Measurements from ENCODE around the gene ZNF639. TPM values are rescaled to one million over a fixed set of nuclear protein-coding genes. Genes with fewer than 3 reads are reported as not detected.

Gene ZNF639
- total RNA-seq, 1 experiment from 2014 or later: 28.6 TPM

DNA sequence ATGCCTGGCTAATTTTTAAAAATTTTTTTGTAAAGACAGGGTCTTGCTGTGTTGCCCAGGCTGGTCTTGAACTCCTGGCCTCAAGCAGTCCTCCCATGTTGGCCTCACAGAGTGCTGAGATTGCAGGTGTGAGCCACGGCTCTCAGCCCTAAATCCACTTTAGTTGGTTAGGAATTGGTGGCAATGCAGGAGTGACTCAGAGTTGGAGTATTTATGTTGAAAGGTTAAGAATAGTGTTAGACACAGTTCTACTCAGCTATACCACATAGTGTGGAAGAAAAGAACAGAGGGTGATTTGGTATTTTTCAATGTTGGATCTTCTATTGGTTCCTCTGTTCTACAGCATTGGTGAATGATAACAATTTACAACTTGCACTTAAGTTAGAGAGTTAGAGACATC, 7.6 kb downstream of the ZNF639 start:
- Mint-ChIP-seq H3K27me3 (ENCODE audit: insufficient read depth, unreplicated experiment) (no peaks in the 10 kb centered on the region), H3K9me3 (ENCODE audit: unreplicated experiment) (no peaks in the 10 kb centered on the region), H3K4me3 (ENCODE audit: unreplicated experiment) (no peak overlapping the region), H3K27ac (ENCODE audit: unreplicated experiment) (no peak overlapping the region), H3K36me3 (ENCODE audit: insufficient read depth, unreplicated experiment) (peaks cover 60% of the 10 kb centered on the region), H3K4me1 (ENCODE audit: low read depth, unreplicated experiment) (no peaks in the 10 kb centered on the region)
- Histone ChIP-seq H3K9me3 (no peaks in the 10 kb centered on the region), H3K27me3 (replicated peaks; ENCODE audit: control insufficient read depth, insufficient read depth, low read length) (no peaks in the 10 kb centered on the region), H3K4me3 (ENCODE audit: low read depth, low read length) (no peak overlapping the region), H3K4me1 (no peaks in the 10 kb centered on the region), H3K36me3 (ENCODE audit: control insufficient read depth, insufficient read depth, low read length) (peaks cover 6% of the 10 kb centered on the region; the same call in 1 of the 2 replicates)
- CTCF ChIA-PET: no interaction called here
- no peak for DNase-seq
- intact Hi-C loops (cut with micrococcal nuclease; ENCODE audit: unreplicated experiment): no loop called here
- TF ChIP-seq, protein P1, sequence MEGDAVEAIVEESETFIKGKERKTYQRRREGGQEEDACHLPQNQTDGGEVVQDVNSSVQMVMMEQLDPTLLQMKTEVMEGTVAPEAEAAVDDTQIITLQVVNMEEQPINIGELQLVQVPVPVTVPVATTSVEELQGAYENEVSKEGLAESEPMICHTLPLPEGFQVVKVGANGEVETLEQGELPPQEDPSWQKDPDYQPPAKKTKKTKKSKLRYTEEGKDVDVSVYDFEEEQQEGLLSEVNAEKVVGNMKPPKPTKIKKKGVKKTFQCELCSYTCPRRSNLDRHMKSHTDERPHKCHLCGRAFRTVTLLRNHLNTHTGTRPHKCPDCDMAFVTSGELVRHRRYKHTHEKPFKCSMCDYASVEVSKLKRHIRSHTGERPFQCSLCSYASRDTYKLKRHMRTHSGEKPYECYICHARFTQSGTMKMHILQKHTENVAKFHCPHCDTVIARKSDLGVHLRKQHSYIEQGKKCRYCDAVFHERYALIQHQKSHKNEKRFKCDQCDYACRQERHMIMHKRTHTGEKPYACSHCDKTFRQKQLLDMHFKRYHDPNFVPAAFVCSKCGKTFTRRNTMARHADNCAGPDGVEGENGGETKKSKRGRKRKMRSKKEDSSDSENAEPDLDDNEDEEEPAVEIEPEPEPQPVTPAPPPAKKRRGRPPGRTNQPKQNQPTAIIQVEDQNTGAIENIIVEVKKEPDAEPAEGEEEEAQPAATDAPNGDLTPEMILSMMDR (IDR thresholded peaks at IDR 0.05; ENCODE audit: insufficient read depth in 1 of 2, low read depth in 1 of 2, low read length in 1 of 2, severe bottlenecking in 1 of 2, unreplicated experiment in 1 of 2): no peak
- POLR2A ChIA-PET: no interaction called here
- no TSS peak for BruUV-seq (replicated peaks)

DNA sequence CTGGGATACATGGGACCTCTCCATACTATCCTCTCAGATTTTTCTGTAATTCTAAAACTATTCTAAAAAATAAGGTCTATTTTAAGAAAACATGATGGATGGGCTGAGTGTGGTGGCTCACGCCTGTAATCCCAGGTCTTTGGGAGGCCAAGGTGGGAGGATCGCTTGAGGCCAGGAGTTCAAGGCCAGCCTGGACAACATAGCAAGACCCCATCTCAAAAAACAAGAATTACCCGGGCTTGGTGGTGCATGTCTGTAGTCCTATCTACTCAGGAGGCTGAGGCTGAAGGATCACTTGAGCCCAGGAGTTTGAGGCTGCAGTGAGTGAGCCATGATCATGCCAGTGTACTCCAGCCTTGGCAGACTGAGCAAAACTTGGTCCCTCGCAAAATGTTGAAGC, 9.4 kb downstream of the ZNF639 start:
- Mint-ChIP-seq H3K27ac (ENCODE audit: unreplicated experiment) (no peak overlapping the region), H3K9me3 (ENCODE audit: unreplicated experiment) (no peaks in the 10 kb centered on the region), H3K4me1 (ENCODE audit: low read depth, unreplicated experiment) (no peaks in the 10 kb centered on the region), H3K27me3 (ENCODE audit: insufficient read depth, unreplicated experiment) (no peaks in the 10 kb centered on the region), H3K4me3 (ENCODE audit: unreplicated experiment) (no peak overlapping the region), H3K36me3 (ENCODE audit: insufficient read depth, unreplicated experiment) (peaks cover 68% of the 10 kb centered on the region)
- TF ChIP-seq, protein P1 (IDR thresholded peaks at IDR 0.05; ENCODE audit: insufficient read depth in 1 of 2, low read depth in 1 of 2, low read length in 1 of 2, severe bottlenecking in 1 of 2, unreplicated experiment in 1 of 2): no peak
- intact Hi-C loops (cut with micrococcal nuclease; ENCODE audit: unreplicated experiment): no loop called here
- Histone ChIP-seq H3K4me3 (ENCODE audit: low read depth, low read length) (no peak overlapping the region), H3K9me3 (no peaks in the 10 kb centered on the region), H3K4me1 (no peaks in the 10 kb centered on the region), H3K36me3 (ENCODE audit: control insufficient read depth, insufficient read depth, low read length) (peaks cover 6% of the 10 kb centered on the region; the same call in 1 of the 2 replicates), H3K27me3 (replicated peaks; ENCODE audit: control insufficient read depth, insufficient read depth, low read length) (no peaks in the 10 kb centered on the region)
- DNase-seq: no peak
- ChIA-PET POLR2A (no interaction called here), CTCF (no interaction called here)
- BruUV-seq (replicated peaks): no TSS peak

DNA sequence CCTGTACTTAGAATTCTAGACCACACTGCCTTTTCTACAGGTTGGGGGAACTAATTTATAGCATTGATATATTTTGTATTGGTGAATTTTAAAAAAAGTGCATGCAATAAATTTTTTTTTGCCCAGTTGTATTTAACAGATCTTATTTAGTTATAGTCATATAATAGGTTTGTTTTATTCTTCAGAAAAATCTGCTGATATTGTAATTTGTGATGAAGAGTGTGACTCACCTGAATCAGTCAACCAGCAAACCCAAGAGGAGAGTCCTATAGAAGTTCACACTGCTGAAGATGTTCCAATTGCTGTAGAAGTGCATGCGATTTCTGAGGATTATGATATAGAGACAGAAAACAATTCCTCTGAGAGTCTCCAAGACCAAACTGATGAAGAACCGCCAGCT, 10.3 kb downstream of the ZNF639 start:
- H3K4me1 ChIP-seq: no peaks in the 10 kb centered on the region

More for the DNA sequence above, 10.3 kb downstream of the ZNF639 start:
- Mint-ChIP-seq H3K4me3 (ENCODE audit: unreplicated experiment) (no peak overlapping the region), H3K36me3 (ENCODE audit: insufficient read depth, unreplicated experiment) (peaks cover 70% of the 10 kb centered on the region), H3K4me1 (ENCODE audit: low read depth, unreplicated experiment) (no peaks in the 10 kb centered on the region), H3K9me3 (ENCODE audit: unreplicated experiment) (no peaks in the 10 kb centered on the region), H3K27me3 (ENCODE audit: insufficient read depth, unreplicated experiment) (no peaks in the 10 kb centered on the region), H3K27ac (ENCODE audit: unreplicated experiment) (no peak overlapping the region)
- no peak for DNase-seq
- no peaks in the 10 kb centered on the region for H3K27me3 ChIP-seq (replicated peaks; ENCODE audit: control insufficient read depth, insufficient read depth, low read length)
- ChIA-PET CTCF (no interaction called here), POLR2A (no interaction called here)
- H3K4me3 ChIP-seq (ENCODE audit: low read depth, low read length): no peak overlapping the region
- TF ChIP-seq, protein P1 (IDR thresholded peaks at IDR 0.05; ENCODE audit: insufficient read depth in 1 of 2, low read depth in 1 of 2, low read length in 1 of 2, severe bottlenecking in 1 of 2, unreplicated experiment in 1 of 2): no peak
- H3K9me3 ChIP-seq: no peaks in the 10 kb centered on the region
- peaks cover 6% of the 10 kb centered on the region; the same call in 1 of the 2 replicates for H3K36me3 ChIP-seq (ENCODE audit: control insufficient read depth, insufficient read depth, low read length)
- intact Hi-C loops (cut with micrococcal nuclease; ENCODE audit: unreplicated experiment): no loop called here
- BruUV-seq (replicated peaks): no TSS peak

Data from Caco-2 (cell line).